Measurements from ENCODE around the gene SH2D3C.

DNA sequence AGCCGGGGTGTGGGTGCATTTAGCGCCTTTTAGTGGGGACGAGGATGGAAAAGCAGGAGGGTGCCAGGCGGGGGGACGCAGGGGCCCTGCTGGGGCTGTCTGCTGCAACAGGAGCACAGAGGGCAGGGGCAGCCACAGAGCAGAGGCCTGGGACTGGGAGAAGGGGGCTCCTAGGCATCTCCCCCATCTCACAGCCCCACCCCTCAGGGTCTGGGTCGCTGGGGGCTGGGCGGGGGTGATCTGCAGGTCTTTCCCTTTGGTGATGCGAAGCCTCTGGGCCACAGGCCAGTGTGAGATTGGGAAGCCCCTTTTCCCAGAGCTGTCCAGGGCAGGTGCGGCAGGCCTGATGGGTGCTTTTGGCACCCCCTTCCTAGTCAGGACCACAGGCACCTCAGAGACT, 48.2 kb downstream of the SH2D3C start:
- TF ChIP-seq, protein P1, sequence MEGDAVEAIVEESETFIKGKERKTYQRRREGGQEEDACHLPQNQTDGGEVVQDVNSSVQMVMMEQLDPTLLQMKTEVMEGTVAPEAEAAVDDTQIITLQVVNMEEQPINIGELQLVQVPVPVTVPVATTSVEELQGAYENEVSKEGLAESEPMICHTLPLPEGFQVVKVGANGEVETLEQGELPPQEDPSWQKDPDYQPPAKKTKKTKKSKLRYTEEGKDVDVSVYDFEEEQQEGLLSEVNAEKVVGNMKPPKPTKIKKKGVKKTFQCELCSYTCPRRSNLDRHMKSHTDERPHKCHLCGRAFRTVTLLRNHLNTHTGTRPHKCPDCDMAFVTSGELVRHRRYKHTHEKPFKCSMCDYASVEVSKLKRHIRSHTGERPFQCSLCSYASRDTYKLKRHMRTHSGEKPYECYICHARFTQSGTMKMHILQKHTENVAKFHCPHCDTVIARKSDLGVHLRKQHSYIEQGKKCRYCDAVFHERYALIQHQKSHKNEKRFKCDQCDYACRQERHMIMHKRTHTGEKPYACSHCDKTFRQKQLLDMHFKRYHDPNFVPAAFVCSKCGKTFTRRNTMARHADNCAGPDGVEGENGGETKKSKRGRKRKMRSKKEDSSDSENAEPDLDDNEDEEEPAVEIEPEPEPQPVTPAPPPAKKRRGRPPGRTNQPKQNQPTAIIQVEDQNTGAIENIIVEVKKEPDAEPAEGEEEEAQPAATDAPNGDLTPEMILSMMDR (IDR thresholded peaks at IDR 0.05): no peak
- TF ChIP-seq POLR2A (IDR thresholded peaks at IDR 0.05) (no peak), EP300 (IDR thresholded peaks at IDR 0.05) (no peak)
